HG03139 (cell line): ENCODE results near the gene LRRC4C.
"Not testable (repeated sequence)": the region's sequence is repeated elsewhere in the genome, so short reads cannot be mapped to it uniquely, and the experiment has no call there.

Experiments
- ATAC-seq: cut with Tn5 transposase; IDR thresholded peaks from one replicate; pipeline ENCODE4 v1.9.1; 2021; ENCODE audit not compliant: unreplicated experiment

The LRRC4C gene

GRCh38 chr11:41045266-41045665, 414.2 kb downstream of the LRRC4C start:
- ATAC-seq, result no peak

- ATAC-seq, result no peak
Measured at GRCh38 chr11:41044747-41045146, 414.7 kb downstream of the LRRC4C start.

GRCh38 chr11:41042688-41043087, 416.8 kb downstream of the LRRC4C start:
- no peak for ATAC-seq

- ATAC-seq, result no peak
Measured at GRCh38 chr11:41040474-41040873, 419.0 kb downstream of the LRRC4C start.

- no peak for ATAC-seq
Measured at GRCh38 chr11:41039592-41039991, 419.9 kb downstream of the LRRC4C start.

GRCh38 chr11:41031551-41032060, 427.8 kb downstream of the LRRC4C start:
- ATAC-seq, result no peak

- no peak for ATAC-seq
Measured at GRCh38 chr11:41020259-41020658, 439.2 kb downstream of the LRRC4C start.

- not testable (repeated sequence) for ATAC-seq
Measured at GRCh38 chr11:41019666-41020065, 439.8 kb downstream of the LRRC4C start.

GRCh38 chr11:41018224-41018623, 441.2 kb downstream of the LRRC4C start:
- no peak for ATAC-seq

- ATAC-seq, result no peak
Measured at GRCh38 chr11:41010361-41011050, 448.9 kb downstream of the LRRC4C start.

GRCh38 chr11:41005986-41006385, 453.5 kb downstream of the LRRC4C start:
- ATAC-seq, result no peak

- no peak for ATAC-seq
Measured at GRCh38 chr11:41003339-41004282, 455.8 kb downstream of the LRRC4C start.

- no peak for ATAC-seq
Measured at GRCh38 chr11:40998920-40999319, 460.5 kb downstream of the LRRC4C start.

GRCh38 chr11:40987776-40988435, 471.5 kb downstream of the LRRC4C start:
- ATAC-seq, result no peak

- no peak for ATAC-seq
Measured at GRCh38 chr11:40986320-40986719, 473.1 kb downstream of the LRRC4C start.

GRCh38 chr11:40975076-40975475, 484.4 kb downstream of the LRRC4C start:
- no peak for ATAC-seq

GRCh38 chr11:40974186-40974795, 485.2 kb downstream of the LRRC4C start:
- no peak for ATAC-seq

GRCh38 chr11:40958707-40959106, 500.7 kb downstream of the LRRC4C start:
- ATAC-seq, result no peak

- no peak for ATAC-seq
Measured at GRCh38 chr11:40952479-40952878, 507.0 kb downstream of the LRRC4C start.

- no peak for ATAC-seq
Measured at GRCh38 chr11:40938002-40938401, 521.5 kb downstream of the LRRC4C start.

- no peak for ATAC-seq
Measured at GRCh38 chr11:40924915-40925314, 534.5 kb downstream of the LRRC4C start.
